Measurements from ENCODE around the gene LYSMD1. TPM values are rescaled to one million over a fixed set of nuclear protein-coding genes. Genes with fewer than 3 reads are reported as not detected.

LYSMD1 gene
- total and polyA plus RNA-seq, 2 experiments from 2014 or later = 4.9 to 26.7 TPM

GRCh38 chr1:151147132-151147503 lies 18.6 kb downstream of the LYSMD1 start:
- no peaks in the 10 kb centered on the region for H3K27me3 ChIP-seq
- no peaks in the 10 kb centered on the region for H3K36me3 ChIP-seq
- H3K4me1 ChIP-seq (ENCODE audit: low read depth) = peaks cover 35% of the 10 kb centered on the region
- H3K27ac ChIP-seq = no peak overlapping the region
- no peak for TF ChIP-seq CTCF (IDR thresholded peaks at IDR 0.05; ENCODE audit: low read depth, low read length)
- peak in 1 of 2 donors; percentile 54 for DNase-seq (ENCODE audit: low read depth in 1 of 2, low spot score in 1 of 2)
- H3K4me3 ChIP-seq = peak overlapping the region; percentile 64
- H3K9me3 ChIP-seq (ENCODE audit: low read depth) = no peaks in the 10 kb centered on the region

GRCh38 chr1:151146412-151147131 lies 19.1 kb downstream of the LYSMD1 start, which contains the start of gene SEMA6C:
SEMA6C (minus strand) TSS chr1:151146631; CDS start chr1:151142621, 4,010 bp downstream.
- H3K9me3 ChIP-seq (ENCODE audit: low read depth) = no peaks in the 10 kb centered on the region
- peak within 1 kb of the TSS; percentile 64 for H3K4me3 ChIP-seq
- H3K27me3 ChIP-seq = no peaks in the 10 kb centered on the region
- DNase-seq (ENCODE audit: low read depth in 1 of 2, low spot score in 1 of 2) = peak; percentile 95 to 96
- peaks cover 35% of the 10 kb centered on the region for H3K4me1 ChIP-seq (ENCODE audit: low read depth)
- H3K27ac ChIP-seq = no peak within 1 kb of the TSS
- no peak for TF ChIP-seq CTCF (IDR thresholded peaks at IDR 0.05; ENCODE audit: low read depth, low read length)
- no peaks in the 10 kb centered on the region for H3K36me3 ChIP-seq

- Histone ChIP-seq H3K27ac (no peak overlapping the region), H3K36me3 (no peaks in the 10 kb centered on the region), H3K9me3 (ENCODE audit: low read depth) (no peaks in the 10 kb centered on the region), H3K4me1 (ENCODE audit: low read depth) (peaks cover 35% of the 10 kb centered on the region), H3K27me3 (no peaks in the 10 kb centered on the region), H3K4me3 (peak overlapping the region; percentile 64)
- no peak for TF ChIP-seq CTCF (IDR thresholded peaks at IDR 0.05; ENCODE audit: low read depth, low read length)
- peak in 1 of 2 donors; percentile 11 for DNase-seq (ENCODE audit: low read depth in 1 of 2, low spot score in 1 of 2)
Measured at GRCh38 chr1:151146072-151146411, 19.7 kb downstream of the LYSMD1 start.

DNA sequence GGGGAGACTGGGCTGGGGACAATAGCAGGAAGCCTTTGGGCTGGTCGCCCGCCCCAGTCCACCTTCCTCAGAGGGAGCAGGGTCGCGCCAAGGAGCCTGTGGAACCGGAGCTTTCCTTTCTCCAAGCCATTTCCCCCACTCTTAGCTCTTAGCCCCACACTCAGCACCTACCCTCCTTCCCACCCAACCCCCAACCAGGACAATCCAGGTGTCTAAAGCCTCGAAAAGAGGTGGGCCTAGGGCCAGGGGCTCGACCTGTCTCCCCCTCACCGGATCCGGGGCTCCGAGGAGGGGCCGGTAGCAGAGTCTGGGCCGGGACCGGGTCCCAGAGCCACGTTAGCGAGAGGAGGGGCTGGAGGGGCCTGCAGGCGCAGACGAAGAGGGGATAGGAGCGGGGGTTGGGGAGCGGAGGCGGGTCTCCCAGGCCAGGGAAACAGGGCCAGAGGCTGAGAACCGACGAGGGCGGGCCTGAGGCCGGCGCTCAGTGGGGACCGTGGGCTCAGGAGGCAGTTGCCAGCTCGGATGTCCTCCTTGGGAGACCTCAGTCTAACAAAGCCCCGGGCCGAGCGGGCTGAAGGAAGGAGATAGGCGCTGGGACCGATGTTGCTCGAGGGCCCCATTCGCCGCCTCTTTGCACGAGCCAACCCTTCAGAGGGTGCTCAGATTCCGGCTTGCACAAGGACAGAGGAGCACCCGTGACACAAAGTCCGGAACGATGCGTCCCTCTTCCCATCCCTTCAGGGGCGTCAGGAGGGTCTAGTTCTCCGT lies 20.2 kb downstream of the LYSMD1 start:
- no peak for TF ChIP-seq CTCF (IDR thresholded peaks at IDR 0.05; ENCODE audit: low read depth, low read length)
- Histone ChIP-seq H3K36me3 (no peaks in the 10 kb centered on the region), H3K4me3 (peak overlapping the region; percentile 64), H3K9me3 (ENCODE audit: low read depth) (no peaks in the 10 kb centered on the region), H3K27me3 (no peaks in the 10 kb centered on the region), H3K27ac (no peak overlapping the region), H3K4me1 (ENCODE audit: low read depth) (peaks cover 35% of the 10 kb centered on the region)
- DNase-seq (ENCODE audit: low read depth in 1 of 2, low spot score in 1 of 2) = peak; percentile 24 to 35

- TF ChIP-seq CTCF (IDR thresholded peaks at IDR 0.05; ENCODE audit: low read depth, low read length) = no peak
- Histone ChIP-seq H3K9me3 (ENCODE audit: low read depth) (no peaks in the 10 kb centered on the region), H3K36me3 (peaks cover 2% of the 10 kb centered on the region), H3K4me3 (peak overlapping the region; percentile 64), H3K4me1 (ENCODE audit: low read depth) (peaks cover 35% of the 10 kb centered on the region), H3K27me3 (no peaks in the 10 kb centered on the region), H3K27ac (no peak overlapping the region)
- peak; percentile 16 to 35 for DNase-seq (ENCODE audit: low read depth in 1 of 2, low spot score in 1 of 2)
Measured at GRCh38 chr1:151144474-151145303, 21.0 kb downstream of the LYSMD1 start.

All from cardiac muscle cell (in vitro differentiated cells and primary cell).